ENCODE results near the gene APBA1.

APBA1 gene

DNA sequence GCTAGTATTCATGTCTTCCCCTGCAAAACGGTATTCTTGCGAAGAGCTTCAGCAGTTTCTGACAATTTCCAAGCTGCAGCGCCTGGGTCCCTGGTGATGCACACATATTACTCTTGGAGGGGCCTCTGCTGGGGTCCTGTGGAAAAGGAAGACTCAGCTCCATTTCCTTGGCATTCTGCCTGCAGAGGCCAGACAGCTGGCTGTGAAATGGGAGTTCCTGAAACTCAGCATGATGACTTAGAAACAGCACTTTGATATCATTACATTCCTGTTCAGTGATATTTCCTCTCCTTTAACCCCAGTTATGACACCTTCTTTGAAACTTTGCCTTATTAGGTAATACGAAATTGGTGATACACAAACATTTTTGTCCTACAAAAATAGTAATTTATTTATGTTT, 98.5 kb downstream of the APBA1 start:
- DNase-seq = no peak

DNA sequence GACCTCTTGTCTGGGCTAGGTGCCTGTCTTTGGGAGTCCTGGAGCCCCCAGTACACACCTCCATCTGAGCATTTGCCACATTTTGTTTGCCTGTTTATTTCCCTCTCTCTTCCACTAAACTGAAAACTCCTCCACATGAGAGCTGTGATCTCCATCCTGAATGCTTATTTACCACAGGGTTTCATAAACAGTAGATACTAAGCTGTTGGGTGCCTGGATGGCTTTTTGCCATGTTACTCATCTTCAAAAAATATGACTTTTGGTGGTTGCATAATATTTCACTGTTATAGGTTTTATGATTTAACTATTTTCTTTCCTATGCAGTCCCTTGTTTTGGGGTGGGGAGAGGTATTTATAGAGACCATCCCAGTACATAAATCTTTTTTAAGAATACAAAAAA, 99.6 kb downstream of the APBA1 start:
- DNase-seq = no peak

DNA sequence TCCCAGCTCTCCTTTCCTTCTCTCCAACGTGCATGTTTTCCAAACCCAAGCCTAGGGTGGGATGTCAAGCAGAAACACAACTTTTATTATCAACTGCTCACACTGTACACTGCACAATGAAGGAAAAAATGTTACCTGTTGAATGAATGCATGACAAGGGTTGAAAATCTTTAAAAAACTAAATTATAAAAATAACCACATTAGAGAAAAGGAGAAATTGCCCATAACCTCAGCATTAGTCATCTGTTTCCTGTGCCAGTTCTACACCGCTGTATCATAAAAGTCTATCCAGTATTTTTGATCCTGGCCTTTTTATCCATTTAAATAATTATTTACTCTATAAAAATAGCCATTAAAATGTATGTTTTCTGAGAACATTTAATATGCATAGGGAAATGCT, 101.1 kb downstream of the APBA1 start:
- DNase-seq = no peak

DNA sequence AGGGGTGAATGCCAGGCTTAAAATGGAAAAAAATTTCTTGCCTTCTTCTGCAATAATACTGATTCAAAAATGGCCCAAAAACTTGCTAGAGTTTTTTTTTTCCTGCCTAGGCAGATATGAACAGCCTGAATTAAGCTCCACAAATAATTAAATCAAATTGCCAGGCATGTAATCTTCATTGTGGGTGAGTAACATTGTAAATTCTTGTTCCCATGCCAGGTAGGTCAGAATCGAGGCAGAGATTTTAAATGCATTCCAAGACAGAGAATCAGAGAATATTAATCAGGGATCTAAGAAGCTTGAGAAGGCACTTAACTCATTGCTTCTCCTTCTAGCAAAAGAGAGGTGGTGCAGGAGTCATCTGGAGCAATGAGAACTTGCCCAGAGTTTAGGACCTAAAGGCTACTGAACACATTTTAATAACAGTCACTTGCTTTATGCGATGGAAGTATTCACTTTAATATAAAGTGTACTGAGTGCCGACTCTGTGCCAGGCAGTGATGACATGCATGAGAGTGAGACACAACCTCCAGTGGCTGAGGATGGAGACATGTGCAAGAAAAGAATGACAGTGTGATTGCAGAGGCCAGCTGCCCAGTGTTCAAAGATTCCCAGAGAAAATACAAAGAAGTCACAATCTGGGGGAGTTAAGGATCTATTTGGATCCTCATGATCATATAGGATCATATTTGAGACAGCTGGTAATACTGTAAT, 102.3 kb downstream of the APBA1 start:
- no peak for DNase-seq

DNA sequence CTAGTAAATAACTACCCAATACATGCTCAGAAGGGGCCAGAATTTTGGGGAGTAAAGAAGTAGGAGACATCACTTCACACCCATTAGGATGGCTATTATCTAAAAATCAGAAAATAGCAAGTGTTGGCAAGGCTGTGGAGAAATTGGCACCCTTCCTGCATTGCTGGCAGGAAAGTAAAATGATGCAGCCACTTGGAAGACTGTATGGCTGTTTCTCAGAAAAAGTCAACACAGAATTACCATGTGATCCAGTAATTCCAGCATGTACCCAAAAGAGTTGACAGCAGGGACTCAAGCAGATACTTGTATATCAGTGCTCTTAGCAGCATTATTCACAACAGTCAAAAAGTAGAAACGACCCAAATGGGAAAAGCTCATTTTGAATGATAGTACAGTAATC, 107.6 kb downstream of the APBA1 start:
- no peak for DNase-seq

DNA sequence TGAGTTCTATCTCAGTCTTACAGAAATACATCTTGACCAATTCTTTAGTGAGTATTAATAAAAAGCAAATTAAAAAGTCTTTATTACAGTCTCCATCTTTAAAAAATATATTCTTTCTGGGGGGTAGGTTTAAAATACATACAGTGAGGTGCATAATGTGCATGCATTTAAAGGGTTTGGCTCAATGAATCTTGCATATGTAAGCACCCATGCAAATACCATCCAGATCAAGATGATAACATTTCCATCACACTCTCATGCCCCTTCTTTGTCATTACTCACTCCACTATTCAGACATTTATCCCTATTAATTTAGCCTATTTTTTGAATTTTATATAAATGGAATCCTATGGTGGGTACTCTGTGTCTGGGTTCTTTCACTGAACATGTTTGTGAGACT, 113.0 kb downstream of the APBA1 start:
- DNase-seq = no peak

DNA sequence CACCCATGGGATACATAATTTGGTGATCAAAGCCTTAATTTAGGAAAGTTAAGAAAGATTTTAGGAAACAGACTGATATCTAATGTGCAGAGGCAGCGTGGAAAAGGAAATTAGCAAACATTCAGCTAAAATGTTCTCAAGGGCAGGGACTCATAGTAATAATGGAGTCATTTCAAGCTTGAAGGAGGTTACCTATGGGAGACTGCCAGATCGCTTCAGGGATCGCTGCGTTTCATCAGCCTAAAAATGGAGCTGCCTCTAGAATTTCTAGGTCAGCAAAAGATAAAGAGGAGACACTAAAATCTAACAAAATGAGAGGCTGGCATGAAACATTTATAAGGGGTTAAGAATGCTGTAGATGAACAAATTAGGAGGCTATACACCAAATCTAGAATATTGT, 115.5 kb downstream of the APBA1 start:
- DNase-seq = no peak

DNA sequence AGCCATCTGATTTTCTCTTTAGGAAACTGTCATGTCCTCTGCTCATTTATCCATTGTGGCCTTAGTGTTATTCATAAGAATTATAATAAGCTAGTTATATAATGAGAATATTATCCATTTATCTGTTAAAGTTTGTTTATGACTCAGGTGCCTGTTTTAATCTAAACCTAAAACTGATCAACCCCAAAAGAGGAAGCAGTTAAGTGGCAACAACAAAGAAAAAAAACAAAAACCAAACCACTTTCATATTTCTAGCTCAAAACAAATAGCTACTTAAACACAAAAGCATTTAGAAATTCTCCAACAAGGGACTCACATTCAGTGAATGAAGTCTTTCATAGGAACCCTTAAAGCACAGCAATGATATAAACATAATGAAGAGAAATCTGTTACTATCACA, 116.4 kb downstream of the APBA1 start:
- DNase-seq = no peak

DNA sequence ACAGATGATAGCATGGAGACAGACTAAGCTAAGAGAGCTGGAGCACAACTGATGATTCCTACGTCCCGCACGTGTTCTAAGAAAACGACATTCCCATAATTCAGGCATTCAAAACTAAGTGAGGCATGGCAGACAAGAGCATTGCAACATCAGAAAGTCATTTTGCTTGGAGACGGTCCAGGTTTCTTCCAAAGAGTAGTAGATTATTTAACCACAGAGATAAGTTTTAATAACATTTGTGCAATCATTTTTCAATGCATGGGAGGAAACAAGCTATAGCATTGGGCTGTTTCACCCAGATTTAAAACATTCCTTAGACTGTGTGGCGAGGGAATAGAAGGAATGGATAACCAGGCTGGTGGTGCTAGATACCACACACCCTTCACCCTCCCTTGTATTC, 117.2 kb downstream of the APBA1 start:
- no peak for DNase-seq

DNA sequence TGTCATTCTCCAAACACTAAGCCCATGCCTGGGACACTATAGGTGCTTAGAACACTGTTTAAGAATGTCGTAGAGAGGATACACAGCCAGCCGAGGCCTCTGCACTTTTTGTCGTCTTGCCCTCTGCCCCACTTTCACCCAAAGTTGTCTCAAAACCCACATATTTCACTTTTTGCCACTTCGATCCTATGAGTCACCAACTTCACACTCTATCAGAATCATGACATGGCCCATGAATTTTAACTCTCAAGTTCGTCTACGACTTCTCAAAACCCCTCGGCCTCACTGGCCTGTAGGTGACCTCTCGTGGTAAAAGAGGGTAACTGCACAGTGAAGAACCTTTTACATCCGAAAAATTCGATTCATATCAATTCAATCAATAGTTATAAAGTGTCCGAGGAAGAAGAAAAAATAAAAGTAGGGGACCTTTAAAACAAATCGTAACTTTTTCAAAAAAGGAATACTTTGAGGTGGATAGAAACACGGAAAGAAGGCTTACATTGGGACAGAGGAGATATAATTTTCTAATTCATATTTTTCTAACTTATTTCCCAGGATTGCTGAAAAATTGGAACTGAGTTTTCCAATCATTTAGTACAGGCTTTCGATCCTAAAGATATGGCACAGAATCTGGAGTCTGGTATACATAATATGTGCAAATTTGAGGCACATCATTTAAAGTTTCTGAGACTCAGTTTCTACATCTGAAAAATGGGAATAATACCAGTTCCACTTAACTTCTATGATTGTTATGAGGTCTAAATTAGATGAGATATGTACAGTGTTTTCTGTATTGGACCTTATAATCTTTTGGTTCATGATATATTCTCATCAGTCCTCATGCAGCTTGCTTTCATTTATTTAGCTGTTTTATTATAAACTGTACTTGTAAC, 122.6 kb downstream of the APBA1 start:
- DNase-seq = peak in 1 of 2 experiments; percentile 19

DNA sequence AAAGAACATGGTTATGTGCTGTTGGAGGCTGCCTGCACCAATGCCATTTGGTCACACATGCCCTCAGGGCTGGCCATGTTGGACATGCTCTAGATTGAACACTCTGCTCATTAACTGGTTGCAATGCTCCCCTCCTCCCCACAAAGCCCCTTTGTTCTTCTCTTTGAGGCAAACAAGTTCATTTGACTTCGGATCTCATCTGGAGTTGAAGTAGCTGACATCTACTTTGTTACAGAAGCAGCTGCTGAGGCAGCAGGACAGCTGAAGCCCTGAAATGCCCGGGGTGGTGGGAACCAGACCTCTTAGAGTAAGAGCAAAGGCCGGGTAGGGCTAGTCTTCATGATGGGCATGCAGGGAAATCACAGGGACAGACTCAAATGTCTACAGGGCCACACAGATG, 123.5 kb downstream of the APBA1 start:
- DNase-seq = no peak

DNA sequence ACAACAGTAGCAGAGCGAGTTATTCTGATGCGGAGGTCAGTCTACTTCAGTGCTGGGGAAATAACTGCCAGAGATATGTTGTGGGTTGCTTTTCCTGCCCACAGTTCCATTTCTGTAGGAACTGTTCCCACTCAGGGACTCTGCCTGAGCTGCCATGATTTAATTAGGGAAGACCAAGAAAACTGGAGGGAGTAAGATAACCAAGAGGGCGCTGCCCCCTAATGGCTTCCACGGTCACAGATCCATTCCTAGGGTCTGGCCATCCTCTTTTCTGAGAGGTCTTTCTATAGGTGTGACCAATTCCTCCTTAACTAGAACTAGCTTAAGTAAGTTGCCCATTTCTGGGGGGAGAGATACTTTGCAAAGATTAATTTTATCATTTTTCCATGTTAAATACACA, 125.9 kb downstream of the APBA1 start:
- peak in 1 of 2 experiments; percentile 28 for DNase-seq

DNA sequence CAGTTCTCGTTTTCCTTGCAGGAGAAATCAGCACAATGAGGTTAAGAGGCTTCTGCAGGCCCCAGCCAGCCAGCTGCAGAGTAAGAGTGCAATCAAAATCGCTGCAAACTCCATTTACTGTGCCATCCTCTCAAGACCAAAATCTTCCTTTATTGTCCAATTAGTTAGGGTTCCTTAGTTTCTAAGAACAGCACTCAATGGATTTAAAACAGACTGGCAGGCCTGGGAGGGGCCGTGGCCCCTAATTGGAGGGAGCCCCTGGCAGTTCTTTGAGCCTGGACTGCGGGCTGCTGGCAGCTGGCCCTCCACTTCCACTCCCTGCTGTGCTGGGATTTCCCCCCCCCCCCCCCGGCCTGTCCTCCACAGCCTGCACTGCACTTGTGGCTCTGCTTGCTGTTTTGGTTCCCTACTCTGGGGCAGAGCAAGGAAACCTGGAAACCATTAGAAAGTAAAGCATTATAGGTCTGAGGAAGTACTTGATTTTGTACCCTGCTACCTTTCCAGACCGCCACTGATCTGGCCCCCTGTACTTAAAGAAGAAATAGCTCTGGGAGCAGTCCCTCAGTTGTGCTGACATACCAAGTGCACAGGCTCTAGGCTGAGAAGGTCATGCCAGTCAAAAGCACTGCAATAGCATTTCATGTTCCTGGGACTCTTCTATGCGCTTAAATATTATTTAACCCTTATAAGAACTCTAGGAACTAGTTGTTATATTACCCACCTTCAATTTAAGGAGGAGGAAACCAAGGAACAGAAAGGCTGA, 129.0 kb downstream of the APBA1 start:
- no peak for DNase-seq

DNA sequence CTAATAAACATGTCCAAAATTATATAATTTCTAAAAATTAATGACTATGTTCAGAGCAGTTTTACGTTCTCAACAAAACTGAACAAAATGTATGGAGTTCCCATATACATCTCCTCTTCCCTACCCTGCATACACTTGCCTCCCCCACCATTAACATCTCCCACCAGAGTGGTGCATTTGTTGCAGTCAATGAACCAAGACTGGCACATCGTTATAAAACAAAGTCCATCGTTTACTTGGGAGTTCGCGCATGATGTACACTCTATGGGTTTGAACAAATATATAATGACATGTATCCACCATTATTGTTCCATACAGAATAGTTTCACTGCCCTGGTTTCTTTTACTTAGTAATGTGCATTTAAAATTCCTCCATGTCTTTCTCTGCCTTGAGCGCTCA, 130.1 kb downstream of the APBA1 start:
- no peak for DNase-seq

DNA sequence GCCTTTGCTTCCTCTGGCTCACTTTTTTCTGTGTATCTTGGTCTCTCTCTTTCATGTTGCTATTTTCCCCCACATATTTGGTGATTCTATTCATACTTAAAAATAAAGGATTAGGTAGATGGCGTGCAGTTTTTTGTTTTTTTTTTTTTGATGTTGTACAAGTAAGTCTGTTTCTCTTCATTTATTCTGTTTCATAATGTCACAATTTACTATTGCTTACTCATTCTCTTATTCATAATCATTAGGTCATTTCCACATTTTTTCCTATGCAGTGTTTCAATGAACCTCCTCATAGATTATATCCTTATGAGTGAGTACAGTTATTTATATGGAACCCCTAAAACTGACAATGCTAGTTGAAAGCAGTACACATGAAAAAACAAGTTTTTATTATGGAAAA, 136.3 kb downstream of the APBA1 start:
- DNase-seq = no peak

DNA sequence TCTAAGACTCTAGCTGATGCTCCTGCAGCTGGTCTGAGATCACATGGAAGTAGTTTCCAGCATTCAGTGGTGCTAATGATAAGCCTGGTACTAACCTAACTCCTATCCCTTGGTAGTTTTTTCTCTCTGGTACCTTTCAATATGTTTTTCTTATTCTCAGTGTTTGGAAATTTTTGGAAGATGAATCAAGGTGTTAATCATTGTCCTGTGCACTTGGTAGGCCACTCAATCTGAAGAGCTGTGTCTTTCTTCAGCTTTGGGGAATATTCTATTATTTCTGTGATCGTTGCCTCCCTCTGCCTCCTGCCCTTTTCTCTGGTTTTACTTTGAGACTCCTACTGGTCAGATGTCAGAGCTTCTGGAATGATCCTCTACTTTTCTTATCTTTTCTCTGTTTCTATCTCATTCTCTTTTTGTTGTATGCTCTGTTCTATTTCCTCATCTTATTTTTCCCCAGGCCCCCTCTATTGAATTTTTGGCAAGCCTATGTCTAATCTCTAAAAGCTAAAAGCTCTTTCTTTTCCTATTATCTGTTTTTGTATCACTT, 136.8 kb downstream of the APBA1 start:
- no peak for DNase-seq

DNA sequence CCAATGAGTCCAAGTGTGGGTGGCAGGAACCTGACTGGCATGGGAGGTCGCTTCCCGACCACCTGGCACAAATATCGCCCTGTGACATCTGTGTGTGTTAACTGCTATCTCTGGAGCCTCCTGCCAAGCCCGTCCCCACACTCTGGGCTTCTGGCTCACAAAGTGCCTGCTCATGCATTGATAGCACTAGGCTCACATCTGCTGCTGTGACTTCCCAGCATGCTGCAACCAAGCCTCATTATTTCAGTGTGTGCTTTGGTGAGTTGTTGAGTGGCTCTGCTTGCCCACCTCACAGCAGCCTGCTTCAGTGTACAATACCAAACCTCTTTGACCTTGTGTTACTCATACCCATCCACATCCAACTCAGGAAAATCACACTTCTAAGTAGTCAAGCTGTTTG, 139.8 kb downstream of the APBA1 start:
- no peak for DNase-seq

DNA sequence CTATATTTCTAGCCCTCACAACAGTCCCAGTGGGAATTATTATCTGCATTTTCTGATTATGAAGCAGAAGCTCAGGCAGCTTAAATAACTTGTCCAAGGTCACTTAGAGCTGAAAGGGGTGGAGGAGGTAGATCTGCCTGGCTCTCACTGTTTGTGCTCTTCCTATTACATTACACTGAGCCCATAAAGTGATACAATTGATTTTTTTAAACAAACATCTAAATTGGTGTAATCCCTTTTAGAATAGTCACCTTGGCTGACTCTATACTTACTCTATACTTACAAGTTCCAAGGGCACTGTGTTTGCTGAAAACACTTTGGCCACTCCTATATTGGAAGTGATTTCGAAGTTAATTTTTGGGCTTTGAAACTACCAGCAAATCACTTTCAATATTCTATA, 144.7 kb downstream of the APBA1 start:
- DNase-seq = no peak

DNA sequence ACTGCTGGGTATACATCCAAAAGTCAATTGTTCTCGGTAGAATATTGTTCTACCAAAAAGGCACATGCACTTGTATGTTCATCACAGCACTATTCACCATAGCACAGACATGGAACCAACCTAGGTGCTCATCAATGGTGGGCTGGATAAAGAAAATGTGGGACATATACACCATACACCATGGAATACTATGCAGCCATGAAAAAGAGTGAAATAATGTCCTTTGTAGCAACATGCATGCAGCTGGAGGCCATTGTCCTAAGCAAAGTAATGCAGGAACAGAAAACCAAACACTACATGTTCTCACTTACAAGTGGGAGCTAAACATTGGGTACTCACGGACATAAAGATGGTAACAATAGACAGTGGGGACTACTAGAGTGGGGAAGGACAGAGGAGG, 145.5 kb downstream of the APBA1 start:
- no peak for DNase-seq

DNA sequence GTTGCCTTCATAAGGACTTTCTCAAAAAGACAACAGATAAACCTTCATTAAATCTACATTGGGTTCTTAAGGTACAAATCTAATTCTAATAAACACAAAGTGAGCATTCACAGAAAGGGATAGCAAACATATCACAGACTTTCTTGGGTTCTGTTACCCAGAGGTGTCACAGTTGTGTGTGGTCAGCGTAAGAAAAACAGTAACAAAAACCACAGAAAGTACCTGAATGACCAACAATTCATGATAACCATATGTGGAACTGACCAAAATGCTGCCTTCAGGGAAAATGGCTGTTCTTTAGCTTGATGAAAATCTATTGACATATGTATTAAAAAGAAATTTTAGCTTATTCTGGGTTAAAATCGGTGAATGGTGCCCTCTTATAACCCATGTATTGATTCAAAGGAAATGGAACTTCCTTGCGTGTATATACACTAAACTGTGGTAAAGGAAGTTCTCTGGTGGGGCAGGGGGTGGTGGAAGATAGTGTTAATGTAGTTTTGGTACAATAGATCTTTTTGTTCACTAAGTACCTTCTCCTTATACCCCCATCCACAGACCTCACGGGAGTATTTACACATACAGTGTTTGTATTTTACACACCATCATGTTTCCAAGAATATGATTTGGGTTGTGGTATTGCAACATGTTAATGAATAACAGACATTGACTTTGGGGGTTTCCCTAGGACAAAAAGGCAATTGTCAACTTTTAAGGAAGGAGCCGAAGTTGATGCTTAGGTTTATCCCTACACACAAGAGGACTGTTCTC, 152.5 kb downstream of the APBA1 start:
- no peak for DNase-seq

DNA sequence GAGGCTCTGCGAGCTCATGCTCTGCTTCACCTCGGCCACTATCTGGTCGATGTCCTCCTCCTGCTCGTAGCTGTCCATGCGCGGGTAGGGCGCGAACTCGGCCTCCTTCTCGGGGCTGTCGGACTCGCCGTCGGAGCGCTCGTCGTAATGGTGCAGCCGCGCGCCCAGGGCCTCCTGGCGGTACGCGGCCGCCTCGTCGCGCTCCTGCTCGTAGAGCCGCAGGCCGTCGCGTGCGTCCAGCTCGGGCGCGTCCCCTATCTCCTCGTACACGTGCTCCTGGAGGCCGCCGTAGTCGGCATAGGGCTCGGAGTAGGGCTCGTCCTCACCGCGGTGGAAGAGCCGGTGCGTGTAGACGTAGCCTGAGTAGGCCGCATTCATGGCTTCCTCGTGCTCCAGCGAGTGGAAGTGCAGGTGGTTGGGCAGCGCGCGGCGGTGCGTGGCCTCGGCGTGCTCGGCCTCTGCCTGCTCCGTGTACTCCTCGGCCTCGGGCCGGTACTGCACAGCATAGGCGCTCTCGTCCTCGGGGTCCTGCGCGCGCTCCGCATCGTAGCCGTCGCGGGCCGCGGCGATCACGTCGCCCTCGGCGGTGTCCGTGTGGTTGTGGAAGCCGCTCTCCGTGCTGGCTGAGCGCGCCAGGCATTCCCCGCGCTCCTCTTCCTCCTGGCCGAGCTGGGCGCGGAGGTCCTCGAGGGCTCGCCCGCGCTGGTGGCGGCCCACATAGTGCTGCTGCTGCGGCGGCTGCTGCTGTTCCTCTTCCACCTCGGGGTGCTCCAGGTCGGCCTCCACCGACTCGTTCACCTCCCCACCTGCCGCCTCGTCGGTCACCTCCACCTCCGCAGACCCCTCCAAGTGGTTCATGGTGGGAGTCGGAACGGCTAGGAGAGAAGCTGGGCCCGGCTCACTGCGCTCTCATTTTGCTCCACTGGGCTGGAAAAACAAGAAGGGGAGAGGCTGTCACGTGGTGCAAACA, 155.5 kb downstream of the APBA1 start:
- DNase-seq = no peak

All from SW 1271 (cell line).